BLaER1 treated with 17β-estradiol and CSF1 and Interleukin-3, amounts not matched to agents 10 nM and 100 nM (cell line): Measurements from ENCODE around the gene PDE4A.
A peak's percentile ranks its signal among the peaks of the same experiment; 100 is the strongest.
"Not testable (repeated sequence)": the region's sequence is repeated elsewhere in the genome, so short reads cannot be mapped to it uniquely, and the experiment has no call there.

Source experiments
- H3K27ac ChIP-seq, 11 experiments: shearing (Covaris generic); formaldehyde crosslinking; 2 replicates each; pipeline ENCODE4 v1.8.1; 2022
- H3K27me3 ChIP-seq, 11 experiments: shearing (Covaris generic); formaldehyde crosslinking; 2 replicates each; pipeline ENCODE4 v1.8.1; 2022
- H3K36me3 ChIP-seq, 11 experiments: shearing (Covaris generic); formaldehyde crosslinking; 2 replicates each; pipeline ENCODE4 v1.8.1; 2022
- H3K4me1 ChIP-seq, 10 experiments: shearing (Covaris generic); formaldehyde crosslinking; 2 replicates each; pipeline ENCODE4 v1.8.1; 2022
- H3K4me2 ChIP-seq, 11 experiments: shearing (Covaris generic); formaldehyde crosslinking; 2 replicates each; pipeline ENCODE4 v1.8.1; 2022
- H3K4me3 ChIP-seq, 10 experiments: shearing (Covaris generic); formaldehyde crosslinking; 2 replicates each; pipeline ENCODE4 v1.8.1; 2022
- H3K9ac ChIP-seq, 11 experiments: shearing (Covaris generic); formaldehyde crosslinking; 2 replicates each; pipeline ENCODE4 v1.8.1; 2022
- H3K9me3 ChIP-seq, 11 experiments: shearing (Covaris generic); formaldehyde crosslinking; replicated peaks in 1 of 11; 2 replicates each; pipeline ENCODE4 v1.8.1; 2022
- H4K20me1 ChIP-seq, 11 experiments: shearing (Covaris generic); formaldehyde crosslinking; 2 replicates each; pipeline ENCODE4 v1.8.1; 2022
- Cebpa-rat ChIP-seq, 11 experiments: shearing (Covaris generic); IDR thresholded peaks; 2 replicates each; pipeline ENCODE4 v1.8.1; 2022

PDE4A gene

GRCh38 chr19:10407096-10407495 lies 13.2 kb upstream of the PDE4A start:
- Histone ChIP-seq H3K27ac (peak overlapping the region in 9 of 11 experiments; percentile 37 to 92 (median 80); a peak in 13 of 22 replicates), H3K4me3 (no peak overlapping the region), H3K36me3 (no peaks in the 10 kb centered on the region), H3K27me3 (no peaks in the 10 kb centered on the region), H3K4me1 (peaks cover 73 to 82% (median 78%) of the 10 kb centered on the region in 10 experiments), H3K9ac (peak overlapping the region in 5 of 11 experiments; percentile 3 to 90 (median 13); a peak in 3 of 22 replicates), H3K4me2 (peak overlapping the region; percentile 93 to 100 (median 98)), H4K20me1 (peaks cover 0 to 16% (median 6%) of the 10 kb centered on the region in 11 experiments; a peak in 15 of 22 replicates), H3K9me3 (no peaks in the 10 kb centered on the region)
- TF ChIP-seq Cebpa-rat (IDR thresholded peaks at IDR 0.05): no peak

DNA sequence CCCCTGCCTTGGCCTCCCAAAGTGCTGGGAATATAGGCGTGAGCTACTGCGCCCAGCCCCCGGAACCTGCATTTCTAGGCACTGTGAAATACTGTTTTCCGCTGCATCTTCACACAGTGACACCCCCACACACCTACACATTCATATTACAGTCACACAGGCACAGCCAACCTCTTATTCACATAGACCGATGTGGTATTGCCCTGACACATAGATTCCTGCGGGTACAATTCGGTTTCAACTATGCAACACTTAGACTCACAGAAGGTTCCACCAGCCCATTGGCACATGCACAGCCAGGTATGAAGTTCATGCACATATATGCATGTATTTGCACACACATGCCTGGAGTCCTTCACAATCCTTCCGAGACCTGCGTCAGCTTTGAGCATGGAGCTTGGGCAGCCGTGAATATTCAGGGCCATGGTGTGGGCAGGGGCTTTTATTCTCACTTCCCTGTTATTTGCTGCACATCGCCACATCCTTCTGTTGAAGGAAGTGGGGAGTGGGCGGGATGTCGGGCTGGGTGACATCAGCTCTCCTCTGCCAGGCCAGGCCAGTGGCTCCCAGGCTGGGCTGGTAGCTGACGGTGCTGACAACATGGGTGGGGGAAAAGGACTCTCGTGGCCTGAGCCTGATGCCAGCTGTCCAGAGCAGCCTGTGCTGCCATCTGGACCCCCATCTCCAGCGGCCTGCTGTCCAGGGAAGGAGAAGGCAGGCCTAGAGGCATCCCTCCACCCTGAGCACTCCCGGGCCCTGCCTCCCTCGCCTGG lies 11.6 kb upstream of the PDE4A start:
- H3K36me3 ChIP-seq: no peaks in the 10 kb centered on the region
- no peaks in the 10 kb centered on the region for H3K27me3 ChIP-seq
- peak overlapping the region; percentile 59 to 81 (median 77); a peak in 21 of 22 replicates for H3K9ac ChIP-seq
- H3K9me3 ChIP-seq: no peaks in the 10 kb centered on the region
- TF ChIP-seq Cebpa-rat (IDR thresholded peaks at IDR 0.05): no peak
- H3K27ac ChIP-seq: peak overlapping the region; percentile 61 to 90 (median 82); a peak in 21 of 22 replicates
- H4K20me1 ChIP-seq: peaks cover 0 to 4% (median 0%) of the 10 kb centered on the region in 11 experiments; a peak in 2 of 22 replicates
- H3K4me2 ChIP-seq: peak overlapping the region; percentile 79 to 99 (median 98)
- peaks cover 86 to 94% (median 90%) of the 10 kb centered on the region in 10 experiments for H3K4me1 ChIP-seq
- peak overlapping the region; percentile 26 to 59 (median 46); a peak in 17 of 20 replicates for H3K4me3 ChIP-seq

DNA sequence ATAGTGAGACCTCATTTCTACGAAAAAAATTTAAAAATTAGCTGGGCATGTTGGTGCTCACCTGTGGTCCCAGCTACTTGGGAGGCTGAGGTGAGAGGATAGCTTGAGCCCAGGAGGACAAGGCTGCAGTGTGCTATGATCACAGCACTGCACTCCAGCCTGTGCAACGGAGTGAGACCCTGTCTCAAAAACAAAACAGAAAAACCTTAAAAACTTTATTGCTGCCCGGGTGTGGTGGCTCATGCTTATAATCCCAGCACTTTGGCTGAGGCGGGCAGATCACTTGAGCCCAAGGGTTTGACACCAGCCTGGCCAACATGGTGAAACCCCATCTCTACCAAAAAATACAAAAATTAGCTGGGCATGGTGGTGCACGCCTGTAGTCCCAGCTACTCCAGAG lies 9.1 kb upstream of the PDE4A start:
- H3K9me3 ChIP-seq, H3K27me3 ChIP-seq, H3K36me3 ChIP-seq, H4K20me1 ChIP-seq: not testable (repeated sequence)
- peak overlapping the region in 9 of 11 experiments; percentile 64 to 76 (median 67); a peak in 15 of 22 replicates for H3K9ac ChIP-seq
- H3K4me1 ChIP-seq: peaks cover 83 to 100% (median 94%) of the 10 kb centered on the region in 10 experiments
- peak overlapping the region; percentile 79 to 99 (median 97) for H3K4me2 ChIP-seq
- H3K4me3 ChIP-seq: peak overlapping the region in 3 of 10 experiments; percentile 5 to 33 (median 31); a peak in 1 of 20 replicates
- H3K27ac ChIP-seq: peak overlapping the region in 10 of 11 experiments; percentile 65 to 90 (median 82); a peak in 19 of 22 replicates

- H3K4me3 ChIP-seq: peak overlapping the region in 8 of 10 experiments; percentile 11 to 36 (median 32); a peak in 11 of 20 replicates
- no peak for TF ChIP-seq Cebpa-rat (IDR thresholded peaks at IDR 0.05)
- H3K4me2 ChIP-seq: peak overlapping the region; percentile 79 to 99 (median 97)
- H3K9me3 ChIP-seq: peaks cover 0 to 10% (median 7%) of the 10 kb centered on the region in 11 experiments; a peak in 13 of 22 replicates
- peaks cover 0 to 5% (median under 1%) of the 10 kb centered on the region in 11 experiments; a peak in 5 of 22 replicates for H4K20me1 ChIP-seq
- H3K36me3 ChIP-seq: no peaks in the 10 kb centered on the region; a peak in 1 of 22 replicates
- H3K27ac ChIP-seq: peak overlapping the region; percentile 44 to 90 (median 82); a peak in 21 of 22 replicates
- H3K9ac ChIP-seq: peak overlapping the region; percentile 48 to 76 (median 65); a peak in 19 of 22 replicates
- H3K27me3 ChIP-seq: peaks cover 0 to 2% (median 0%) of the 10 kb centered on the region in 11 experiments; a peak in 2 of 22 replicates
- peaks cover 75 to 95% (median 90%) of the 10 kb centered on the region in 10 experiments for H3K4me1 ChIP-seq
Measured at GRCh38 chr19:10412257-10412977, 7.9 kb upstream of the PDE4A start.

DNA sequence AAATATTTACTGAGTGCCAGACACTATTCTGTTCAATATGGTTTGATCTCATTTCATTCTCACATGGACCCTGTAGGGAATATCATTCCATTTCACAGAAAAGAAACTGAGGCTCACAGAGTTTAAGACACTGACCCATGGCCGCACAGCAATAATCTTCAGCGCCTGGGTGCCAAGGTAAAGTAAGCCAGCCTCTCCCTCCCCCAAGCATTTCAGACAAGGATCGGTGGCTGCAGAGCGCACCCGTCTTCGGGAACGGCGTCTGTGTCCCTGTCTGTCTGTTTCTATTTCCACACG lies 4.3 kb upstream of the PDE4A start:
- Histone ChIP-seq H3K27ac (peak overlapping the region; percentile 77 to 90 (median 86)), H3K4me2 (peak overlapping the region; percentile 83 to 100 (median 97)), H3K9me3 (peaks cover 0 to 10% (median 7%) of the 10 kb centered on the region in 11 experiments; a peak in 13 of 22 replicates), H3K27me3 (peaks cover 0 to 12% (median 0%) of the 10 kb centered on the region in 11 experiments; a peak in 3 of 22 replicates), H4K20me1 (peaks cover 0 to 16% (median 10%) of the 10 kb centered on the region in 11 experiments; a peak in 11 of 22 replicates), H3K9ac (peak overlapping the region; percentile 78 to 86 (median 84)), H3K36me3 (no peaks in the 10 kb centered on the region; a peak in 1 of 22 replicates), H3K4me1 (peaks cover 54 to 77% (median 70%) of the 10 kb centered on the region in 10 experiments), H3K4me3 (peak overlapping the region; percentile 56 to 89 (median 71))
- TF ChIP-seq Cebpa-rat (IDR thresholded peaks at IDR 0.05): no peak

- Histone ChIP-seq H4K20me1 (peaks cover 0 to 22% (median 11%) of the 10 kb centered on the region in 11 experiments; a peak in 13 of 22 replicates), H3K9me3 (peaks cover 0 to 10% (median 7%) of the 10 kb centered on the region in 11 experiments; a peak in 13 of 22 replicates), H3K36me3 (no peaks in the 10 kb centered on the region; a peak in 1 of 22 replicates), H3K4me2 (peak overlapping the region; percentile 94 to 100 (median 97)), H3K9ac (peak overlapping the region; percentile 78 to 93 (median 84)), H3K27me3 (peaks cover 0 to 12% (median 0%) of the 10 kb centered on the region in 11 experiments; a peak in 3 of 22 replicates), H3K4me1 (peaks cover 54 to 77% (median 70%) of the 10 kb centered on the region in 10 experiments), H3K4me3 (peak overlapping the region; percentile 56 to 89 (median 71)), H3K27ac (peak overlapping the region; percentile 77 to 90 (median 86))
- no peak for TF ChIP-seq Cebpa-rat (IDR thresholded peaks at IDR 0.05)
Measured at GRCh38 chr19:10416380-10417257, 3.7 kb upstream of the PDE4A start.

GRCh38 chr19:10417541-10418234 lies 2.6 kb upstream of the PDE4A start:
- H3K27ac ChIP-seq: peak overlapping the region in 9 of 11 experiments; percentile 77 to 90 (median 86); a peak in 18 of 22 replicates
- H3K36me3 ChIP-seq: no peaks in the 10 kb centered on the region; a peak in 1 of 22 replicates
- peaks cover 54 to 77% (median 70%) of the 10 kb centered on the region in 10 experiments for H3K4me1 ChIP-seq
- peak overlapping the region in 10 of 11 experiments; percentile 21 to 93 (median 84); a peak in 18 of 22 replicates for H3K9ac ChIP-seq
- peaks cover 0 to 12% (median 0%) of the 10 kb centered on the region in 11 experiments; a peak in 3 of 22 replicates for H3K27me3 ChIP-seq
- H3K9me3 ChIP-seq: peaks cover 0 to 10% (median 7%) of the 10 kb centered on the region in 11 experiments; a peak in 13 of 22 replicates
- H4K20me1 ChIP-seq: peaks cover 0 to 28% (median 16%) of the 10 kb centered on the region in 11 experiments; a peak in 13 of 22 replicates
- TF ChIP-seq Cebpa-rat (IDR thresholded peaks at IDR 0.05): no peak
- peak overlapping the region in 8 of 10 experiments; percentile 81 to 90 (median 85); a peak in 14 of 20 replicates for H3K4me3 ChIP-seq
- H3K4me2 ChIP-seq: peak overlapping the region; percentile 94 to 100 (median 97)
